ENCODE results near the gene HAS3.
"Not testable (repeated sequence)": the region's sequence is repeated elsewhere in the genome, so short reads cannot be mapped to it uniquely, and the experiment has no call there.

Gene HAS3

GRCh38 chr16:69105501-69106361 is at the start of gene HAS3:
HAS3 (plus strand) TSS chr16:69105653; CDS start chr16:69109396, 3,743 bp downstream.
- peak; percentile 80 for DNase-seq (ENCODE audit: low spot score)

GRCh38 chr16:69055980-69056379 is 49.5 kb upstream of the HAS3 start:
- DNase-seq (ENCODE audit: low spot score) = no peak

- DNase-seq (ENCODE audit: low spot score) = no peak
Measured at GRCh38 chr16:69056421-69056820, 49.0 kb upstream of the HAS3 start.

- DNase-seq (ENCODE audit: low spot score) = no peak
Measured at GRCh38 chr16:69057400-69058378, 47.8 kb upstream of the HAS3 start.

- not testable (repeated sequence) for DNase-seq (ENCODE audit: low spot score)
Measured at GRCh38 chr16:69063491-69063890, 42.0 kb upstream of the HAS3 start.

- no peak for DNase-seq (ENCODE audit: low spot score)
Measured at GRCh38 chr16:69064124-69064763, 41.2 kb upstream of the HAS3 start.

- DNase-seq (ENCODE audit: low spot score) = no peak
Measured at GRCh38 chr16:69064764-69065313, 40.6 kb upstream of the HAS3 start.

- no peak for DNase-seq (ENCODE audit: low spot score)
Measured at GRCh38 chr16:69069504-69069903, 35.9 kb upstream of the HAS3 start.

- DNase-seq (ENCODE audit: low spot score) = no peak
Measured at GRCh38 chr16:69071036-69071435, 34.4 kb upstream of the HAS3 start.

- no peak for DNase-seq (ENCODE audit: low spot score)
Measured at GRCh38 chr16:69072640-69072974, 32.8 kb upstream of the HAS3 start.

- DNase-seq (ENCODE audit: low spot score) = no peak
Measured at GRCh38 chr16:69073181-69073702, 32.2 kb upstream of the HAS3 start.

- no peak for DNase-seq (ENCODE audit: low spot score)
Measured at GRCh38 chr16:69077251-69077650, 28.2 kb upstream of the HAS3 start.

GRCh38 chr16:69078073-69078472 is 27.4 kb upstream of the HAS3 start:
- no peak for DNase-seq (ENCODE audit: low spot score)

GRCh38 chr16:69079697-69080096 is 25.8 kb upstream of the HAS3 start:
- no peak for DNase-seq (ENCODE audit: low spot score)

GRCh38 chr16:69083306-69083941 is 22.0 kb upstream of the HAS3 start:
- peak; percentile 53 for DNase-seq (ENCODE audit: low spot score)

- no peak for DNase-seq (ENCODE audit: low spot score)
Measured at GRCh38 chr16:69084289-69084688, 21.2 kb upstream of the HAS3 start.

GRCh38 chr16:69085032-69085695 is 20.3 kb upstream of the HAS3 start:
- DNase-seq (ENCODE audit: low spot score) = no peak

- DNase-seq (ENCODE audit: low spot score) = no peak
Measured at GRCh38 chr16:69087161-69087581, 18.3 kb upstream of the HAS3 start.

GRCh38 chr16:69088684-69089083 is 16.8 kb upstream of the HAS3 start:
- DNase-seq (ENCODE audit: low spot score) = no peak

- no peak for DNase-seq (ENCODE audit: low spot score)
Measured at GRCh38 chr16:69089091-69089910, 16.2 kb upstream of the HAS3 start.

Measured in HuH-7 (cell line).